C4-2B (cell line): Measurements from ENCODE around the gene TAGLN2.

ENCODE experiments used
- H3K27ac ChIP-seq: fragments of 450-650 bp; 2 replicates; pipeline ENCODE4 v1.5.1; 2017
- ZFX ChIP-seq: fragments of 450-650 bp; IDR thresholded peaks from 2 replicates; pipeline ENCODE4 v1.6.1; 2017
- TF ChIP-seq, protein P1 (sequence below): fragments of 450-650 bp; conservative IDR thresholded peaks from 2 replicates; pipeline ENCODE4 v1.5.1; 2017; ENCODE audit warnings: mild to moderate bottlenecking

TAGLN2 gene

DNA sequence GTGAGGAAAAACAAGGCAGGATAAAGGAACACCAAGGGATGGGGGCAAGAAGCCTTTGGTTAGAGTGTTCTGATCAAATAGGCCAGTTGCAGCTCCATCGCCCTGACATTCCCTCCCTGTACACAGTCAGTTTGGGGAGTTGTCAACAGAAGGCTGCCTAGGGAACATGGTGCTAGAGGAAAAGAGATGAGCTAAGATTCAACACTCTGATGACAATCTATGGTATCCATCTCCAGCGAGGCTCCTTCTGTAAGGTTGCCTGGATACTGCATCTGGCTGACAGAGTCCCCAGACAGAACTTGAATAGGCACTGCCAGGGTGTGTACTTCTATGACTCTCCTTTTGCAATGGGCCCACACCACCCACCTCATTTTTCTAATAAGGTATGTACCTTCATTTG is 40.0 kb upstream of the TAGLN2 start:
- TF ChIP-seq, protein P1, sequence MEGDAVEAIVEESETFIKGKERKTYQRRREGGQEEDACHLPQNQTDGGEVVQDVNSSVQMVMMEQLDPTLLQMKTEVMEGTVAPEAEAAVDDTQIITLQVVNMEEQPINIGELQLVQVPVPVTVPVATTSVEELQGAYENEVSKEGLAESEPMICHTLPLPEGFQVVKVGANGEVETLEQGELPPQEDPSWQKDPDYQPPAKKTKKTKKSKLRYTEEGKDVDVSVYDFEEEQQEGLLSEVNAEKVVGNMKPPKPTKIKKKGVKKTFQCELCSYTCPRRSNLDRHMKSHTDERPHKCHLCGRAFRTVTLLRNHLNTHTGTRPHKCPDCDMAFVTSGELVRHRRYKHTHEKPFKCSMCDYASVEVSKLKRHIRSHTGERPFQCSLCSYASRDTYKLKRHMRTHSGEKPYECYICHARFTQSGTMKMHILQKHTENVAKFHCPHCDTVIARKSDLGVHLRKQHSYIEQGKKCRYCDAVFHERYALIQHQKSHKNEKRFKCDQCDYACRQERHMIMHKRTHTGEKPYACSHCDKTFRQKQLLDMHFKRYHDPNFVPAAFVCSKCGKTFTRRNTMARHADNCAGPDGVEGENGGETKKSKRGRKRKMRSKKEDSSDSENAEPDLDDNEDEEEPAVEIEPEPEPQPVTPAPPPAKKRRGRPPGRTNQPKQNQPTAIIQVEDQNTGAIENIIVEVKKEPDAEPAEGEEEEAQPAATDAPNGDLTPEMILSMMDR, result no peak
- TF ChIP-seq ZFX, result no peak

DNA sequence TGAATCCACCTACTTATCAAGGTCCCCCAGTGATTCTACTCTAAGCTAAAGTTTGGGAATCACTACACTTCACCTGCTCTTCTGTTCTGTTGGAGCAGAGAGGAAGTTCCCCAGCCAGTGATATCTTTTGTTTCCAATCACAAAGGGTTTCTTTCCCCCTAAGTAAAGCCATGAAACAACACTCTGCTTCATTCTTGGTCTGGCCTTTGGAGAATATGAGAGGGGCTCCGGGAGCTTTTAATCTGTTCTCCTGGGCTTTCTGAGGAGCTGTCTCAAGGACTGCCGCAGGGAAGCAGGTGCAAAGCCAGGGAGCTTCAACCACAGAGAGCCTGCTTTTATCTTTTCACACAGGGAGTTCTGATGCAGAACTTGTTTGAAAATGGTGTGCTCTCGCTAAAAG is 38.8 kb upstream of the TAGLN2 start:
- TF ChIP-seq, protein P1, result no peak
- TF ChIP-seq ZFX, result no peak
- H3K27ac ChIP-seq, result no peak overlapping the region

More for the DNA sequence above, 40.0 kb upstream of the TAGLN2 start:
- no peak overlapping the region for H3K27ac ChIP-seq

DNA sequence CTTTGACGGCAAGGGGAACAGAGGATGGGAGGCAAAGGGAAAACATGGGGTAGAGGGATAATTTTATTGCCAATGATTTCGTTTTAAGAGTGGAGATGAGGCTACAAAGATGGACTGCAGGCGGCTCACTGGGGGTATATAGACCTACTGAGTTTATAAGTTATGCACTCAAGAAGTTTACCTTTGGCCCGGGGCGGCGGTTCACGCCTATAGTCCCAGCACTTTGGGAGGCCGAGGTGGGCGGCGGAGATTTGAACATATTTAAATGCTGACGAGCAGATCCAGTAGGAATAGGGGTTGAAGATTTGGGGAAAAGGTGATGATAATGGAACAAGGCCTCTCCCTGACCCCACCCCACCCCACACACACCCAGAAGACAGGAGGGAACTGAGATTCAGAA is 36.9 kb upstream of the TAGLN2 start:
- H3K27ac ChIP-seq, result no peak overlapping the region; the same call in 1 of the 2 replicates
- TF ChIP-seq, protein P1, result no peak
- TF ChIP-seq ZFX, result no peak

DNA sequence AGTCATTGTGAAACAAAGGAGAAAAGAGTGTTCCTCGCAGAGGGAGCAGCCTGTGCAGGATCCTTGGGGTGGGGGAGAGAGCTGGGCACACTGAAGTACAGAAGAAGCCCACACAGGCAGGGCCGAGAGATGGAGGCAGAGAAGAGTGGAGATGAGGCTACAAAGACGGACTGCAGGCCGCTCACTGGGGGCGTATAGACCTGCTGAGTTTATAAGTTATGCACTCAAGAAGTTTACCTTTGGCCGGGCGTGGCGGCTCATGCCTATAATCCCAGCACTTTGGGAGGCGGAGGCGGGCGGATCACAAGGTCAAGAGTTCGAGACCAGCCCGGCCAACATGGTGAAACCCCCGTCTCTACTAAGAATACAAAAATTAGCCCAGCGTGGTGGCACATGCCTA is 36.3 kb upstream of the TAGLN2 start:
- TF ChIP-seq, protein P1, result no peak
- TF ChIP-seq ZFX, result no peak
- H3K27ac ChIP-seq, result peak overlapping the region; percentile 11

DNA sequence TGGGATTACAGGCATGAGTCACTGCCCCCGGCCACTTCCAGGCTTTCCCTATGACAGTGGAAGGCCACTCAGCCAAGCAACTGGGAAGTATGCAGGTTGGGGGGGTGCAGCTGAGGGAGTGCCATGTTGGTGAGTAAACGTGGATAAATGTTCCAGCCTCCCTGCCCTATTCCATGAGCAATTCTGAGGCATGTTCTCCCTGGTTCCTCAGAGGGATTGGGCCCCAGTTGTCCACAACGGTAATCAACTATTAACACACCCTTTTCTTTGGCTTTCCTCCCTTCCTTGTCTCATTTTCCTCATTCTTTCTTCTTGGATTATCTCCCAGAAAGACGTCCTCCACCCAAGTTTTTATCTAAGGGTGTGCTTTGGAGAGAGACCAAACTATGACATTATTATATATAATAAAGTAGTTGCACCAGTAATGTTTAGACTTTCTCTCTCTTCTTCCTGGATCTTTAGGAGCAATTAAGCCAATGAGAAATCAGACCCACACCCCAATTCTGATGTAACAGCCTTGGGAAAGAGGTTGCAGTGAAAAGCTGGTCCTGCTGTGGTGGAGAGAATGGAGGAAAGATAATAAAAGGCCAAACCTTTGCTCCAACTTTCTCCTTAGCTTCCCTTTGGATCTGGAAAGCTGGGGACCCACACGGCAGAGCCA is 35.5 kb upstream of the TAGLN2 start:
- TF ChIP-seq, protein P1, result no peak
- TF ChIP-seq ZFX, result no peak
- peak overlapping the region; percentile 20 for H3K27ac ChIP-seq

DNA sequence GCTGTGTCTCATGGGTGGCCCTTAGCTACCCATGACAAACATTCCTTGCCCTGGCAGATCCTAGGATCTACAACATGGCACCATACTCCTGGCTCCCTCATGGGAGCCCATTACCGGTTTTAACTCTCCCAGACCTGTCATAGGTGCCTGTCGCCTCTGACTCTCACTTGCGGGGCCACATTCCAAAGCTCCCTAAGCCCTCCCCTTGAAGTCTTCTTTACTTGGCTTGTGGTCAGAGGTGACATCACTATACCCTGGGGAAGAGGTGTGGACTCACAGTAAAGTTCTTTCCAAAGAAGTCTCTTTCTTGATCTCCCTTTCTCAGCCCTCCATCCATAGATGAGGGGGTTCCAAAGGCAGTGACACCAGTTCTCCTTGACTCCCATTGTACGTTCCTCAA is 34.1 kb upstream of the TAGLN2 start:
- no peak overlapping the region for H3K27ac ChIP-seq
- TF ChIP-seq ZFX, result no peak
- TF ChIP-seq, protein P1, result no peak

DNA sequence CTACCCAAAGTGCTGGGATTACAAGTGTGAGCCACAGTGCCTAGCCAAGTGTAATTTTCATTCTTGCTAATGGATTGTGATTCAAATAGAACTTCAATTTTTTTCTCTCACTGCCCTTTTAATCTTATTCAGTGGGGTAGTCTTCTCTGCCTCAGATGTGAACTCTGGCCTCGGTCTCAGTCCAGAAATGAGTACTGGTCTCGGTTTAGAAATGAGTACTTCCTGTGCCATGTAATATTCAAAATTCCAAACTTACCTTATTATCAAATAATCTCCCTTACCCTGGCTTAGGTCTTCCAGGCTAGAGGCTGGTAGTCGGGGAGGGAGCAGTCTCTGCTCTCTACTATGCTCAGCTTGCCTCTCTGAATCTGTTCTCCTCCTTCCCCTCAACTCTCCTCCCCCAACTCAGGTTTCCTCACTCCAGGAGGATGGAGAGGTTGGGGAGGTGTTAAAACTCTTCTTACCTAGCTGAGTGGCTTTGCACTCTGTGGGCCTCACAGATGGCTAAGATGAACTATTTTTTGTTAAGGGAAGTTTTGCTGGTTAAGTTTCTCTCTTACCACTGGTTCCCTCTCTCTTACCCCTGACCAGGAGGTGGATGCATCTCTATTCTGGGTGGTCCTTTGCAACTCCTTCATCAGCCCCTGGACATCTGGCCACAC is 33.5 kb upstream of the TAGLN2 start:
- TF ChIP-seq, protein P1, result no peak
- H3K27ac ChIP-seq, result no peak overlapping the region; the same call in 1 of the 2 replicates
